ENCODE measurements around the gene SPAG5.

GRCh38 chr17:28579526-28579925 is 19.3 kb downstream of the SPAG5 start:
- TF ChIP-seq LEF1 (IDR thresholded peaks at IDR 0.05; ENCODE audit: borderline replicate concordance) (no peak), ARNT (IDR thresholded peaks at IDR 0.05) (no peak), BHLHE40 (IDR thresholded peaks at IDR 0.05; ENCODE audit: borderline replicate concordance) (no peak), FOXM1 (IDR thresholded peaks at IDR 0.05; ENCODE audit: borderline replicate concordance) (no peak), HDGF (IDR thresholded peaks at IDR 0.05; ENCODE audit: borderline replicate concordance) (no peak), FOXA1 (IDR thresholded peaks at IDR 0.05) (no peak), FOXK2 (IDR thresholded peaks at IDR 0.05) (no peak), ELF4 (IDR thresholded peaks at IDR 0.05) (no peak), CTBP1 (IDR thresholded peaks at IDR 0.05; ENCODE audit: borderline replicate concordance) (no peak), L3MBTL2 (conservative IDR thresholded peaks at IDR 0.05) (no peak), SP1 (IDR thresholded peaks at IDR 0.05) (no peak), SUZ12 (IDR thresholded peaks at IDR 0.05) (no peak), PKNOX1 (IDR thresholded peaks at IDR 0.05) (no peak)

Measured in HEK293T (cell line).